Left lobe of liver (tissue), 2 donors: Measurements from ENCODE around the gene SLC16A7. TPM values are rescaled to one million over a fixed set of nuclear protein-coding genes. Genes with fewer than 3 reads are reported as not detected.
"Not testable (repeated sequence)": the region's sequence is repeated elsewhere in the genome, so short reads cannot be mapped to it uniquely, and the experiment has no call there.

Experiments used
- ATAC-seq: fragments of 200-7000 bp; cut with Tn5 transposase; one replicate; pipeline ENCODE4 v1.9.1; 2020; ENCODE audit warnings: mild to moderate bottlenecking, moderate library complexity
- DNase-seq: peaks from one replicate; pipeline ENCODE4 v3.0.0-alpha.2; 2020; ENCODE audit warnings: low spot score
- total RNA-seq: library from RNA; stranded (reverse); gene quantifications from one replicate; pipeline ENCODE4 v1.2.1, GENCODE V29; 2021
- donor health status: DM: no; HTN: no; CAD: no; lungs with moderate emphysema.
- donor health status: DM: no; HTN: yes; CAD: no.

SLC16A7 gene
- total RNA-seq, 1 donor from 2014 or later = 5.9 TPM

DNA sequence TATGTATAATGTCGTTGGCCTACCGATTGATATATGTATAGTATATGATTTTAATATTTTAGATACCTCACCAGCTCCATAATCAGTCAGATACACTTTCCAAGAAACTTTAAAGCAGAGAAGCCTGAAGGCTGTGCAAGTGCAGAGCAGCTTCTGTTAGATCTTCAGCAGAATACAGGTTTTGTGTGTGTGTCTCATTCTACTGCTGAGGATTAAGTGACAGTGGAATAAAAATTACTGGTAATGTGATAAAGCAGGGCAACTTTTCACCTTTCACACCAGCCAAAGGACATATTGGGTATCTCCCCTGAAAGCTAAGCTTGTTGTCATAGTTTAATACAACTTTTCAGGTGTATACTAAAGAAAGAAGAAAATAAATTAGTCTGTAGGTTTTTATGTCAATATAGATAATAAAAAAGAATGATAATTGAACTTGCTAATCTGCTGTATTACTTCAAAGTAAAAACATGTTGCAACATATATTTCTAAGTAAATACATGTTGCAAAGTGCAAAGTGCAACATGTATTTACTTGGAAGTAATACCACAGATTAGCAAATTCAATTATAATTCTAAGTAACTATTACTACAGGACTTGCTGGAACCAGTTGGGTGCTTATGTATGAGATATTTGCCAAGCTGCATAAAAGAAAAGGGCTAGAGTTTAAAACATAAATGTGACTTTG is 128.3 kb downstream of the SLC16A7 start:
- peak; percentile 63 for ATAC-seq
- no peak for DNase-seq

DNA sequence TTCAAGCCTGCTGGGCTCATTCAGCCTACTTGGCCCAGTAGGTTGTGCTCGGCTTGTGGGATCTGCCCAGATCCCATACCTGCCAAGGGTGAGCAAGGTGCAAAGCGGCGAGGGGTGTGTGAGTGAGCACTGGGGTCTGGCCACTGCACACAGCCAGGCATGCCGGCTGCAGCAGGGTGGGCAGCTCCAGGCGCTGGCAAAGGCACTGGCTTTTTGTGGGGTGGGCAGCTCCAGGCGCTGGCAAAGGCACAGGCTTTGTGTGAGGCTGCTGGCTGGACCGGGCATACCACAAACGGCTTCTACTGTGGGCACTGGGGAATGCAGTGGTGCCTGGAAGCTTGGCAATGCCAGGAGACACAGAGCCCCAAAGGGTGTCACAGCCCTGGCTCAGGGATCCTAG is 137.4 kb downstream of the SLC16A7 start:
- DNase-seq (no peak), ATAC-seq (no peak)

DNA sequence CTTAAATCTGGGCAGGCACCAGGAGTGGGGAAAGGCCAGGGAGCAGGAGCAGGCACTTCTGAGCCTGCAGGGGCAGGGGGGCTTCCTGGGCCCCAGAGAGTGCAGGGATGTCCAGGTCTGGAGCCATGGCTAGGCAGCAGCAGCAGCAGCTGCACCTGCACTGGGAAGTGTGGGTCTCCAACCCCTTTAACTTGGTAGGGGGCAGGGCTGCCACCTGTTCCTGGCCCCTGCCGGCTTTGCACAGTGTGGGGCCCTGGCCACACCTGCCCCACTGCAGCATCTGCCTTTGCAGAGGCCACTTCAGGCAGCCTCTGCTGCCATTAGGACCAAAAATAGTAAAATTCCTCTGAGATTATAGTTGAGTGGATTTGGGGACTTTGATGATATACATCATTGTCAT is 138.5 kb downstream of the SLC16A7 start:
- no peak for ATAC-seq
- no peak for DNase-seq

DNA sequence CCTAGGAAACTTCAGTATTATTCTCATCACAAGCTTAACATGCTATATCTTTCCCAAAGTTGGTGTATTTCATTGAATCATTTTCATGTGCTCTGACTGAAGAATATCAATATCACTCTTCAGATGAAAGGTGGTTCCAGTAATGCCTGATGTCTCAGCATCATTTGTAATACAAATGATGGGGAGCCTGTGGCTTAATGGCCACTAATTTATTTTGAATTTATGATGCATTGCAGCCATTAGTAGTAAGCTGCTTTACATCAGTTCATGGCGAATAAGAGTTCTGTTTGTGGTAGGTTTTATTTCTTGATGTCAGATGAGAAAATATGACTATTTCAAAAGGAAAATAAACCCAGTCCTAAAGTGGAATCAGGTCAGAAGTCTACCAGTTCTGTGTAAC is 139.4 kb downstream of the SLC16A7 start:
- DNase-seq (no peak), ATAC-seq (no peak)

DNA sequence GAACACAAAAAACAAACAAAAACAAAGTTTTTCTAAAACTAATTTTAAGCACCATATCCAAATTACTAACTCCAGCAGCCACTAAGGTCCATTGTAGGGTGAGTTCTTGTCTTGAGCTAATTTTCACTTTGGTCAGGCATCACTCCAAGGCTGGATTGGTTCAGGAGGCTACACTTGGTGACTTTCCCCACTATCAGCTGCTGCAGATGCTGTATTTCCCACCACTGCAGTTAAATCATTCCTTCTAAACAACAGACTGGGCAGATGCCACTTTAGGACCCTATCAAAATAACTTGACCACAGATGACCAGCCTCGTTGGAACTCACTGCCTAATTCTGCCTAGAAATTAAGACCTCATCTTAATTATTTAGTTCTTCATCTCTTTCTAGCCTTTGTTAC is 140.5 kb downstream of the SLC16A7 start:
- DNase-seq = no peak
- ATAC-seq = no peak

DNA sequence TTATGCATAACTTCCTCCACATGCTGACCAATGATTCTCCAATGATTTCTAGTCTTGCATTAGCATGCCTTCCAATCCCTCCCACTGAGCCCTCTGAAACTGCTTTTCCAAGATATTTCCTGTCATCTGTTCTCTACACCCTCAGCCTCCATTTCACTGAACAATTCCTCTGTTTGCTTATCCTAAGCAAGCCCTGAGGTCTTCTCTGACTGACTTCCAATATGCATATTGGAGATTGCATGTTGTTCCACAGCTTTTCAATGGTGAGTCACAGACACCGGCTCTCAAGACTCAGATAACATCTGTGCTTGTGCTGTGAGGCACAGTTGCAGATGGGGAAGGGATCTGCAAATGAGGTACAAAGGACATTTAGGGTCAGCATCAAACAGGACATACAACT is 141.0 kb downstream of the SLC16A7 start:
- DNase-seq = no peak
- ATAC-seq = no peak

DNA sequence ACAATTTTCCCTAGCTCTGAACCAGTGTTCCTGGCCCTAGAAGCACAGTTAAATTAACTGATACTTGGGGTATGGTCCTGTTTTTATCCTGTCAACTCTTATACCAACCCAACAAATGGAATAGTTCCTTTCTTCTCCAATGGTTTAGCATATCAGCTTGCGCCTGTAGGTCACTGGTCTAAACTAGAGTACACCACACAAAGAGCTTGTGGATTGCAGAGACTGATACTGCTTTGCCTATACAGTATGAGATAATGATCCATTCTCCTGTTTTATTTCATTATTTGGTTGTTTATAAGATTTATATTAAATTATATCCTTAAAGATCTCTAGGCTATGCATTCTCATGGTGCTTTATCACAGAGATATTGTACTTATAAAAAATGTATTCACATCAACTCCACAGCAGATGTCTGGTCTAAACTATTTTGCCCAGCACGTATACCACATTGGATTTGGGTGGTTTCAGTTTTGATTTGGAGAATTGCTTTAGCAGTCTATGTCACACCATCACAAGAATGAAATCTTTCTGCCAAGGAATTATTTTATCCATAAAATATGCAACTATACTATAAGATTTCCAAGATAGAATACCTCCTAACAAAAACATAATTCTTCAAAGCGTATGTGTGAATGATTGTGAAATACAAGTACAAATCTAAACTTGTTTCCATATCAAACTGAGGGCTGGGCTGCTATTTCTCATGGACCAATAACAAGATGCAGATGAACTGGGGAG is 142.1 kb downstream of the SLC16A7 start:
- DNase-seq (no peak), ATAC-seq (no peak)

DNA sequence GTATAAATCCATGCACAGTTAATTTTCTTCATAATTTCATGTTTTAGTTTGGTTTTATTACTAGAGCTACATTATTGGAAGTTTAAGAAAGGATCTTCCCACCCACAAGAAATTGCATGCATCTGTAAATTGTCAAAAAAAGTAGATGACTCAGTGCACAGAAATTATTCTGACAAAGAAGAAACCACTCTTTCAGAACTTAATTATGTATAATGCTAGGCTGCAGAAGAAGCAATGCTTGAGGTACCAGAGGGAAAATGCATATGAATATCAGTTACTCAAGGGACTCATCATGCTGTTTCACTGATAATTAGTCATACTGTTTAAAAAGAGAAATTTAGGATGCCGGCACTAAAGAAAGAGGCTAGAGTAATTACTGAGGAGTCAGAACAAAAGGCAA is 147.0 kb downstream of the SLC16A7 start:
- DNase-seq (no peak), ATAC-seq (no peak)

DNA sequence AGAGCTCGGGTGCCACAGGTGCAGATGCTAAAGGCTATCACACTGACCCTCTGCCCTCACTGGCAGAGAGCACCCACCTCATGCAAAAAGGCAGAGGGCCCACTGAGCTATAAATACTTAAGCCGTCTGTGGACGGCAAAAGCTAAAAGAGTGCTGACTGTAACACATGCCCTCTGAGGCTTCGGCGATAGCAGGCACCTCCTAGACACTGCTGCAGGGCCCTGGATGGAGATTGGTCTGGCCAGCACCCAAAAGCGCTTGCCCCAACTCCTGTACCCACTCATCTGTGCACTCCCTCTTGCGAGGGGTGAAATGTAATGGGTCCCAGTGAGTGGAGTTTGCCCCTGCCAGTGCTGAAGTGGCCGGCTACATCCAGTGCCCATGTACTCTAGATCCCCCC is 148.7 kb downstream of the SLC16A7 start:
- ATAC-seq (no peak), DNase-seq (no peak)

DNA sequence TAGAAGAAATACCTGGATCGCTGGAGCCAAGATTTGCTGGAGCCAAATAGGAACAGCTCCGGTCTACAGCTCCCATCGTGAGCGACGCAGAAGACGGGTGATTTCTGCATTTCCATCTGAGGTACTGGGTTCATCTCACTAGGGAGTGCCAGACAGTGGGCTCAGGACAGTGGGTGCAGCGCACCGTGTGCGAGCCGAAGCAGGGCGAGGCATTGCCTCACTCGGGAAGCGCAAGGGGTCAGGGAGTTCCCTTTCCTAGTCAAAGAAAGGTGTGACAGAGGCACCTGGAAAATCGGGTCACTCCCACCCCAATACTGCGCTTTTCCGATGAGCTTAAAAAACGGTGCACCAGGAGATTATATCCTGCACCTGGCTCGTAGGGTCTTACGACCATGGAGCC is 155.3 kb downstream of the SLC16A7 start:
- not testable (repeated sequence) for ATAC-seq, DNase-seq

DNA sequence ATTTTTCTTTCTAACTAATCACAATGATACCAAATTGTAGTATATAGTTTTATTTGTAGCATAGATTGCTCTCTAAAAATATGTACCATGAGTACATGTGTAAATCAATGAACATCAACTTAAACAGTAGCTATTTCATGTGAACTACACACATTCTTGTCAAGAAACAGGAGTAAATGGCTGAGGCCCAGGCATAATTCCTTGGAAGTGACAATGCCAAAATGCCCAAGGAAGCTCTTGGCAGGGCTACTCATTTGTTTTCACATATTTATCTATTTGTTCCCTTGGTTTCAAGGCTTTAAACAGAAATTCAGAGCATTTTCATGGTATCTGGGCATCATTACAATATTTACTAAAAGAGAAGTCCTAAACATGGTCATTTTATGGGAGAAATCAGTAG is 165.7 kb downstream of the SLC16A7 start:
- DNase-seq = no peak
- ATAC-seq = no peak

DNA sequence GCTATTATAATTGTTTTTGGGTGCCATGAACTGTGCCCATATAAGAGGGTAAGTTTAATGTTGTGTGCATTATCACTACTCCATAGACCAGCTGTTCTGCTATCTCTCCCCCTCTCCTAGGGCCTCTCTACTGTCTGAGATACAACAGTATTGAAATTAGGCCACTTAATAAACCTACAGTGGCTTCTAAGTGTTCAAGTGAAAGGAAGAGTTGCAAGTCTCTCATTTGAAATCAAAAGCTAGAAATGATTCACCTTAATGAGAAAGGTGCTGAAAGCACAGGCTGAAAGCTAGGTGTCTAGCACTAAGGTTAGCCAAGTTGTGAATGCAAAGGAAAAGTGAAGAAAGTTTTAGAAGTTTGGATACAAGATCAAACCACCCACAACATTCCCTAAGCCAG is 168.0 kb downstream of the SLC16A7 start:
- DNase-seq (no peak), ATAC-seq (no peak)

DNA sequence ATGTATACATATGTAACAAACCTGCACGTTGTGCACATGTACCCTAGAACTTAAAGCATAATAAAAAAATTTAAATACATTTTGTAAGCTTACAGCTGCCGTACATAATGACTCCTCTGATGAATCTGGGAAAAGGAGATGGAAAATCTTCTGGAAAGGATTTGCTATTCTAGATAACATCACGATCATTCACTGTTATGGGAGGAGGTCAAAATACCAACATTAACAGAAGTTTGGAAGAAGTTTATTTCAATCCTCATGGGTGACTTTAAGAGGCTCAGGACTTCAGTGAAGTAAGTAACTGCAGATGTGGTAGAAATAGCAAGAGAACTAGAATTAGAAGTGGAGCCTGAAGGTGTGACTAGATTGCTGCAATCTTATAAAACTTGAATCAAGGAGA is 172.2 kb downstream of the SLC16A7 start:
- ATAC-seq (no peak), DNase-seq (no peak)

DNA sequence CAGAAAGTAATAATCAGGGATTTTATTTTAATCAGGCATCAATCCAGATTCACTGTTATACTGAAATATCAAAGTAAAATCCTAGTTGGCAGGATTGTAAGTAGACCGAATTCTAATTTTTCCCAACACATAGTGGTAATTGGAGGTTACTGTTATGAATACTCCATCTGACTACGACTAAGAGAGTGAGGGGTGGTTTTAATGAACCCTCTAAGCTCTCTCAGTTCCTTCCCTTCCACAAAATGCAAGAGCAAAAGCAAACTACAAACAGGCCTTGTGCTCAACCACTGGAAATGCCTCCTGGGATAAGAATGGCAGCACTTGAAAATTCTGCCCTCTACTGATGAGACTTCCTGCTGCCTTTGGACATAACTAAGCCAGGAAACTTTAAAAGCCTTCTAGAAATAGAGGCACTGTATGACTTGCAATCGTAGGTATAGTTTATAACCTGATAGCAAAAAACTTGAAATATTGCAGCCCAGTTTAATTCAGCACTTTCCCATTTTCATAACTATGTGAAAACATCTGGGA is 184.8 kb downstream of the SLC16A7 start:
- DNase-seq (no peak), ATAC-seq (peak; percentile 92)

DNA sequence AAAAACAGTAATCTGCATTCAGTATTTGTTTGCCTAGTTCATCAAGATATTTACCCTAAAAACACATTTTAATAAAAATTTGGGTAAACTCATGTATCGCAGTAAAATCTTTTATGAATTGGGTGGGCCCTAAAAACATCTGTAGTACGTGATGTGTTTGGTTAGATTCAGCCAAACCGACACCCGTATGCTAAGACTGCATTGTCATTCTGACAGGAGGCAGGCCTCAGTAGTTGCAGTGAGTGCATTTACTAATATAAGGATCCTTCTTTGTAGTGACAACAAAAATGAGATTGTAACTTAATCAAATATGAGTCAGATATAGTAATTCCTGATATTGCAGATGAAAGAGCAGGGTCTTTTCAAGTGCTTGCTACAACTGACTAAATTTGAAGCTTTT is 191.8 kb downstream of the SLC16A7 start:
- no peak for ATAC-seq
- DNase-seq = no peak

DNA sequence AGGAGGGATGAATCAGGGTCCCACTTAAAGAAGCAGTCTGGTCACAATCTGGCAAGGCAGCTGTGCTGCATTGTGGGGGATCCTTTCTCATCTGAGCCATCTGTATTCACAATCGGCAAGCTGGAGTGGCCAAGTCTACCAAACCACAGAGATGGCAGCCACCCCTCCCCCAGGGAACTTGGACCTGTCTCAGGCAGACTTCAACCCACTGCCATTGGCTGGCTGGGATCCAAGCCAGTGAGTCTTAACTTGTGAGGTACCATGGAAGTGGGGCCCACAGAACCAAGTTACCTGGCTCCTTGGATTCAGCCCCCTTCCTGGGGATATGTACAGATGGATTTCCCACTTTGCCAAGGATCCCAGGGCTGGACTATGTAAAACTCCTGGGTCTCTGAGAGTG is 196.8 kb downstream of the SLC16A7 start:
- DNase-seq (no peak), ATAC-seq (no peak)

DNA sequence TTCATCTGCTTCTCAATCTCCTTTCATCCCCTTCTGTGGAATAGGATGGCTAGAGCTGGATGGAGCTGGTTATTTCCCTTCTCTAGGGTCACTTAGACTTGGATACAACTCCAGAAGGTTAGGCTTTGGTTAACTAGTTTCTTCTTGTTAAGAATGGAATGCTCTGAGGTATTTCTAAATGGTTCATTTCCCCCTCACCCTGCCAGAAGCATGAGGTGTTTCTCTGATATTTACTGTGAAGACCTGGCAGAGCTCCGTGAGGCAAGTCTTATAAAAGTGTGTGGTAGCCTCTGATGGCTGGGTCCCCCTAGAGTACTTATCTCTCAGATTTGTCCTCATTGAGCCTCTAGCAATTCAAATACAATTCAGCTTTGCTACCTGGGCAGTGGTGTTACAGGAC is 207.9 kb downstream of the SLC16A7 start:
- ATAC-seq (no peak), DNase-seq (no peak)

DNA sequence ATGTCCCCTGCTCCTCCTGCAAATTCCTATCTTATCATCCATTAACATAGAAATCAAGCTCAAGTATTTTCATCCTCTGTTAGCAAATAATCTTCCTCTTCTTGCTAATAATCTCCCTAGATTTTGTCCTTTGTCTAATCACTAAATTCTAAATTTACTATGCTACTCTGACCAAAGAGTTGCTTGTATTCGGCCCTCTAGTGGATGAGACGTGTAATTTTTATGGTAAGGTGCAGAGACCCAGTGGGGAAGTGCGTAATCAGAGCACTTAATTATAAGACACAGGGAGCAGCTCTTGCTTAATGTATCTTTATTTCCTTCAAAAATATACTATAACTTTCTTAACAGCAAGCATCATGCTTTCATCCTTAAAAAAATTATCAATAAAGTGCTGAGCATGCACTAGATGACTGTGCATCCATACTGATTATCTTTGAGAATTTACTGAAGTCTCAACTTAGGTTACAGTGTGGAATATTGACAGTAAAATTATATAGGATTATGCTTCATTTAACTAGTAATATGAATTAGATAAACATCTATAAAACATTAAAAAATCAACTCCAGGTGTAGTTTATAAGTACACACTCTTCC is 212.6 kb downstream of the SLC16A7 start:
- DNase-seq = no peak
- peak; percentile 85 for ATAC-seq

DNA sequence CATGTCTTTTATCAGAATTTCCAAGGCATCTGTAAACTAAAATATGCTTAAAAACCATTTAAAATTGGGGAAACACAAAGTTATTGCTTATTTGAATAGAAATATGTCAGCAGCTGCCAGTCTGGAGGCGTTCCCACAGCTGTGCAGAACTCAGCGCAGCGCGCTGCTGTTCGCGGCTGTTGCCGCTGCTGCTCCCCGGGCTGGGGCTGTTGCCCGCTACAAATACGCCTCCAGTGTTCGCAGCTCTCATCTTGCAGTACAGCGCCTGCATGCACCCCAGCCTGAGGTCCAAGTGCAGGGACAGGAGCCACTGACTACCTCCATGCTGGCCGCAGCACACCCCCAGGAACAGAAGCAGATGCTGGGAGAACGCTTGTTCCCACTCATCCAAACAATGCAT is 216.2 kb downstream of the SLC16A7 start:
- DNase-seq (no peak), ATAC-seq (no peak)

DNA sequence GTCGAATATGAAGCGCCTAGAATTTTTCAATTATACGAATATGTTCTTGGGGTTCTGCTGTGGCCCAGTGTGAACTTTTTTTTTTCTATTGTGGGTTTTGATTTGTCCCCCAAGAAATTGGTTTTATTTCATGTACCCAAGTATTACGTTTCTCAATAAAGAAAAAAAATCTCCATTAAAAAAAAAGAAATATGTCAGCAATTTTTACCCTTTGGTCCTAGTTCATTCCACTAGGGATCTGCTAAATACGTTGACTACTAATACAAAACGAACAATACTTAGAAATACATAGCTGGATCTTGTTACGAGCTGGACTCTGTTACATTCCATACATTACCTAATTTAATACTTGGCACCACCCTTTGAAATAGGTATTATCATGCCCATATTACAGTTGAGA is 216.9 kb downstream of the SLC16A7 start:
- DNase-seq = no peak
- ATAC-seq = no peak

DNA sequence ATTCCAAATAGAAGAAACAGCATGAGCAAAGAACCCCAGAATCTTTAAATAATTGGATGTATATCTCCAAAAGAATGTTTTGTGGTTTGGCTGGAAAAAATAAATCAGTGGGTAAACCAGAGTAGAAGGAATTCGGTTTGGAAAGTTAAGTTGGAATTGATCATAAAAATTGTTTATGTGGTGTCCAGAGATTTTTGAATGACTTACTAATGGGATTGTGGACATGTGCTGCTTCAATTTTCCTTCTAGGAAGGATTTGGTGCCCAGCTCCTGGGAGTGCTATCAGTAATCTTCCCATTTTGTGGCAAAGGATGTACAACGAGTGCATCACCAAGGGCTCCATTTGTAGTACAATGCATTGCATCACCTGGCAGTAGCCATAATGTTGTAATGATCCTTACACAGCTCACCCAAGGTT is 224.8 kb downstream of the SLC16A7 start:
- no peak for DNase-seq
- no peak for ATAC-seq

DNA sequence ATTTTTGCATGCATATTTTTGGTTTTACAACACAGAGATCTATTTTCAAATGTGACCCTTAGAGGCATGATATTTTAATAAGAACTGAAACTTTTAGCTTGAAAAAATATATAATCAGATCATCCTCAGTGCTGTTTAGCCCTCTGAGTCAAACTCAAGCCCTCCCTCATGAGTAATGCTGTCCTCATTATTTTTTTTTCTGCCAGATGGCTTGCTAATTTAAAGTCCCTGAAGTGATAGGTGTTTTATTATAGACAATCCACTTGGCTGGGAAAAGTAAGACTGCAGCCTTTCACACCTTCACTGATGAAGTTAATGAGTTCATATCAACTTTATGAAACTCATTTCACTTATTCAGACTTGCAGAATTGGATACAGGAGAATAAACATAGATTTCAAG is 227.7 kb downstream of the SLC16A7 start:
- no peak for DNase-seq
- no peak for ATAC-seq
